ENCODE results near the gene SLC19A3.
"Not testable (repeated sequence)": the region's sequence is repeated elsewhere in the genome, so short reads cannot be mapped to it uniquely, and the experiment has no call there.

DNA sequence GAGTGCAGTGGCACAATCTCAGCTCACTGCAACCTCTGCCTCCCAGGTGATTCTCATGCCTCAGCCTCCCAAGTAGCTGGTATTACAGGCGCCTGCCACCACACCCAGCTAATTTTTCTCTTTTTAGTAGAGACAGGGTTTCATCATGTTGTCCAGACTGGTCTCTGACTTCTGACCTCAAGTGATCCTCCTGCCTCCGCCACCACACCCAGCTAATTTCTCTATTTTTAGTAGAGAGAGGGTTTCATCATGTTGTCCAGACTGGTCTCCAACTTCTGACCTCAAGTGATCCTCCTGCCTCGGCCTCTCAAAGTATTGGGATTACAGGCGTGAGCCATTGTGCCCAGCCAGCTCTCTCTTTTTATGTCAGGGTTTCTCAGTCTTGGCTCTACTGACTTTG, 38.4 kb upstream of the SLC19A3 start:
- TF ChIP-seq, protein P1, sequence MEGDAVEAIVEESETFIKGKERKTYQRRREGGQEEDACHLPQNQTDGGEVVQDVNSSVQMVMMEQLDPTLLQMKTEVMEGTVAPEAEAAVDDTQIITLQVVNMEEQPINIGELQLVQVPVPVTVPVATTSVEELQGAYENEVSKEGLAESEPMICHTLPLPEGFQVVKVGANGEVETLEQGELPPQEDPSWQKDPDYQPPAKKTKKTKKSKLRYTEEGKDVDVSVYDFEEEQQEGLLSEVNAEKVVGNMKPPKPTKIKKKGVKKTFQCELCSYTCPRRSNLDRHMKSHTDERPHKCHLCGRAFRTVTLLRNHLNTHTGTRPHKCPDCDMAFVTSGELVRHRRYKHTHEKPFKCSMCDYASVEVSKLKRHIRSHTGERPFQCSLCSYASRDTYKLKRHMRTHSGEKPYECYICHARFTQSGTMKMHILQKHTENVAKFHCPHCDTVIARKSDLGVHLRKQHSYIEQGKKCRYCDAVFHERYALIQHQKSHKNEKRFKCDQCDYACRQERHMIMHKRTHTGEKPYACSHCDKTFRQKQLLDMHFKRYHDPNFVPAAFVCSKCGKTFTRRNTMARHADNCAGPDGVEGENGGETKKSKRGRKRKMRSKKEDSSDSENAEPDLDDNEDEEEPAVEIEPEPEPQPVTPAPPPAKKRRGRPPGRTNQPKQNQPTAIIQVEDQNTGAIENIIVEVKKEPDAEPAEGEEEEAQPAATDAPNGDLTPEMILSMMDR (IDR thresholded peaks at IDR 0.05; ENCODE audit: low read depth, low read length, poor library complexity, severe bottlenecking), result not testable (repeated sequence)
- TF ChIP-seq EZH2phosphoT487 (IDR thresholded peaks at IDR 0.05; ENCODE audit: borderline replicate concordance, low read length), result not testable (repeated sequence)

Data from DOHH2 (cell line).